ENCODE measurements around the gene RSBN1L.
"Not testable (repeated sequence)": the region's sequence is repeated elsewhere in the genome, so short reads cannot be mapped to it uniquely, and the experiment has no call there.

The RSBN1L gene

DNA sequence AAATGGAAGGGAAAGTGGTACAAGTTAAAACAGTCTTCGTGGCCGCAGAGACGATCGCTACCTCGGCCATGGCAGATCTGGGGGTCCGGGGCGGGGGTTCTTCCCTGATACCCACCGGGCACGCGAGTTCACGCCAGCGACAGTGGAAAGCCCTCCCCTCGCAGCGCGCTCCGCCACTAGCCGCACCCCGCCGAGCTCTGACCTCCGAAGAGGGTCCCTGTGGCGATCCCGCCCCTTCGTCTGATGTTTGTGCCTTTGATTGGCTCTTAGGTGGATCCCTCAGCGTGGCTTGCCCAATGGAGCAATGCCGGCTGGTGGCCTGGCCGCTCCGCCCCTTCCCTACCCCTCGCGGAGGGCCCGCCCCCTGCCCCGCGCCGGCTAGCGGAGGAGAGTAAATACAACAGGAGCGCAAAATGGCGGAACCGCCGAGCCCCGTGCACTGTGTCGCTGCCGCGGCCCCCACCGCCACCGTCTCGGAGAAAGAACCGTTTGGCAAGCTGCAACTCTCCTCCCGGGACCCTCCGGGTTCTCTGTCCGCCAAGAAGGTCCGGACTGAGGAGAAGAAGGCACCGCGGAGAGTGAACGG, at the start of gene RSBN1L:
RSBN1L (plus strand) TSS at position 403 of the 586 bp plus-strand sequence; CDS start at position 414, 11 bp downstream.
- DNase-seq (ENCODE audit: low read depth, low spot score), result peak; percentile 91

DNA sequence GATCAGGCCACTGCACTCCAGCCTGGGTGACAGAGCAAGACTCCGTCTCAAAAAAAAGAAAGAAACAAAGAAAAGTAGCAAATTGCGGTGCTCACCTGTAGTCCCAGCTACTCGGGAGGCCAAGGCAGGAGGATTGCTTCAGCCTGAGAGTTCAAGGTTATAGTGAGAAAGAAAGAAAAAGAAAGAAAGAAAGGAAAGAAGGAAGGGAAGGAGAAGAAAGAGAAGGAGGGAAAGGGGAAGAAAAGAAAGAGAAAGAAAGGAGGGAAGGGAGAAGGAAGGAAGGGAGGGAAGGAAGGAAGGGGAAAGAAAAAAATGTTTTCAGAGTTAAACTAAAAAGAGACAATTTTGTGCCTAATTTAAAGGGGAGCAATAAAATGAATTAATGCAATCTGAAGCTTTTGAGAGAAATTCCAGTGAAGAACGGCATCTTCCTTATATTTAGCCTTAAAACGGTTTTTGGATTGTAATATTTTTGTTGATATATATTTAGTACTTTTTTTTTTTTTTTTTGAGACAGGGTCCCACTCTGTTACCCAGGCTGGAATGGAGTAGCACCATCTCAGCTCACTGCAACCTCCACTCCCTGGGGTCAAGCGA, 47.4 kb upstream of the RSBN1L start:
- DNase-seq (ENCODE audit: low read depth, low spot score), result no peak

DNA sequence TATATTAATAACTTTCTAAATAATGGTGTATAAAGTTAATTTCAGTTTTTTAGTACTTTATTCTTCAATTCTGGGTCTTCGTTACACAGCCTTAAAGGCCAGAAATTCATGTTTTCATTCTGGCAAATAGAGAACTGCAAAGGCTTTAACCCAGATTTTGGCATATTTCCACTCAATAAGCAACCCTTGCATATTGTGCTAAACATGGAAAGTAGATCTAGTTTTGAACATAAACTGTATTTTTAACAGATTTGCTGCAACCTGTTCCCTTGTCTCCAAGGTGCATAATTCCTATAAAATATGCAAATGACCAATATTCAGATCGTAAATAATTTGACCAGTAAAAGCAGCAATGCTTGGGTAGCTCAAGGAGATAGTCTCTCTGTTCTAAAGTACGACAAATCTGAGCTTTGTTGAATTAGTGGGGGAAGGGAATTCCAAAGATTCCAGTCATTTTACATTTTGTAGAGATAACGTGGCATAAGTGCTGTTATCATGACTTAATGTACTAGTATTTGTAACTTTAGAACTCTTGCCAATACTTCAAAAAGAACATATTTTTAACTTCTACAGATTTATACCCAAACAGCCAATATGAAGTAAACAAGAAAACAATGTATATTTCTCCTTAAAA, 46.4 kb upstream of the RSBN1L start:
- DNase-seq (ENCODE audit: low read depth, low spot score), result no peak

DNA sequence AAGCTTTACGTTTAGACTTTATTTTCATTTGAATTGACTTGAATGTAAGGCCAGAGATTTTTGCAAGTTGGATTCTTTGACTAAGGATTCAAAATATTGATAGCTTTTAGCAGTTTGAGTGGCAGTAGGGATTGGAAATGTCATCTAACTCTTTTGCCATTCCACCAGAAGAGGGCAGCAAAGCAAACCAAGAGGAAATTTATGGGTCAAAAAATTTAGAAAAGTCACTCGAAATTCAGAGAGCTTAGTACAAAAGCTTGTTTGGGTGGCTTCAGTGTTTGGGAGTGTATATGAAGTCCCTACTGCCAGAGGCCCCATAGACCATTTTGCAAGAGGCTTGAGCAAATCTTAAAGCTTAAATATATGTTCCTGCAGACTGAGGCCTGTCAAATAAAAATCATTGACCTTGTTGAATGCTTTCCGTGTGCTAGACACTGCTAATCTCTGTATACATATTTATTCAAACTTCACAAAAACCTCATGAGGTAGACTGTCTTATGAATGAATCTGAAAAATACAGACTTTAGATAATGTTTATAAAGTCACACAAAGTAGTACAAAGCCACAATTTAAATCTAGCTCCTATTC, 44.6 kb upstream of the RSBN1L start:
- DNase-seq (ENCODE audit: low read depth, low spot score), result no peak

DNA sequence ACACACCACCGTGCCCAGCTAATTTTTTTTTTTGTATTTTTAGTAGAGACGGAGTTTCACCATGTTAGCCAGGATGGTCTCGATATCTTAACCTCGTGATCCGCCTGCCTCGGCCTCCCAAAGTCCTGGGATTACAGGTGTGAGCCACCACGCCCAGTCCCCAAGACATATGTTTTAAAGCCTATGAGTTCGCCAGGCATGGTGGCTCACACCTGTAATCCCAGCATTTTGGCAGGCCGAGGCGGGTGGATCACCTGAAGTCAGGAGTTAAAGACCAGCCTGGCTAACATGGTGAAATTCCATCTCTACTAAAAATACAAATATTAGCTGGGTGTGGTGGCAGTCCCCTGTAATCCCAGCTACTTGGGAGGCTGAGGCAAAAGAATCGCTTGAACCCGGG, 43.4 kb upstream of the RSBN1L start:
- DNase-seq (ENCODE audit: low read depth, low spot score), result not testable (repeated sequence)

DNA sequence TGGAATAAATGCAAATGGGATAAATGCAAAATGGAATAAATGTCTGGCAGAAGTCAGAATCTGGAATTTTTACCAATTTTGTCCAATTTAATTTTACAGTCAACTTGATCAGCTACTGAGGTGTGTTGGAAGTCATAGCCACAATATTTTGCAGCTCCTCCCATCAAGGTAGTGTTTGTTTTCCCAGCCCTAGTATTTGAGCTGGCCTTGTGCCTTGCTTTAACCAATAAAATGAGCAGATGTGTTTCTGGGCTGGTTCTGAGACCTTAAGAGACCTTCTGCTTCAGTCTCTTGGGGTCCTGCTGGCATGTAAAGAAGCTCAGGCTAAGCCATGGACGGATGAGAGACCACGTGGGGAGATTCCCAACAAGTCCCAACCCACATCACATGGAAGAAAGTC, 42.7 kb upstream of the RSBN1L start:
- DNase-seq (ENCODE audit: low read depth, low spot score), result no peak

DNA sequence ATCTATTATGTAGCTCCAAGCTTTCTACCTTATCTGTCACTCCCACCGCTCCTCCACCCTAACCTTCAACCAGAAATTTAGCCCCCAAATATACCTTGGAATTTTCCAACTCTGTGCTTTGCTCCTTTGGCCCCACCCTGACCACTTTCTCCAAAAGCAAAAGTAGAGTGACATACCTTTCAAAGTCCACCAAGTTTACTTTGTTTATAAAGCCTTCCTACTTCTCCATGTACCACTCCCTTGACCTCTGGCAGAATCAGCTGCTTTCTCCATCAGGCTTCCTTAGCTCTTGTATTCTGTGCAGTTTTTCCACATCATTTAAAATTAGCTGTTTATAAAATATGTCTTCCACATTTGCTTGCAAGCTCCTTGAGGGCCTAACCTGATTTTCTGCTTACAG, 40.9 kb upstream of the RSBN1L start:
- no peak for DNase-seq (ENCODE audit: low read depth, low spot score)

DNA sequence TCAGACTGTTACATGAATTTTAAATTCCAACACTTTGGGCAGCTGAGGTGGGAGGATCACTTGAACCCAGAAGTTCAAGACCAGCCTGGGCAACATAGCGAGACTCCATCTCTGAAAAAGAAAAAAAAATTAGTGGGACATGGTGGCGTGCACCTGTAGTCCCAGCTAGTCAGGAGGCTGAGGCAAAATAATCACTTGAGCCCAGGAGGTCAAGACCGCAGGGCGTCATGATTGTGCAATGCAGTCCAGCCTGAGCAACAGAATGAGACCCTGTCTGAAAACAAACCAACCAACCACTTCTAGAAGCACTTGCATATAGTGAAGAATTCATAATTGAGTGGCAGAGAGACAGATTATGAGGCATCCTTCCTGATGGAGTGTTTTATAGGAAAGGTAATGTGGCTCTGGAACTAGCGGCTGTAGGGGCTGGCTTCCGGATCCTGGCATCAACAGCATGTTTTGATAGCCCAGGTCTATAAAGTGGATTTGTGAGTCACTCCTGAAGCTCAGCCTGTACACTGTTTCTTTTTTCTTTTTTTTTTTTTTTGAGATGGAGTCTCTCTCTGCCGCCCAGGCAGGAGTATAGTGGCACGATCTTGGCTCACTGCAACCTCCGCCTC, 40.3 kb upstream of the RSBN1L start:
- no peak for DNase-seq (ENCODE audit: low read depth, low spot score)

DNA sequence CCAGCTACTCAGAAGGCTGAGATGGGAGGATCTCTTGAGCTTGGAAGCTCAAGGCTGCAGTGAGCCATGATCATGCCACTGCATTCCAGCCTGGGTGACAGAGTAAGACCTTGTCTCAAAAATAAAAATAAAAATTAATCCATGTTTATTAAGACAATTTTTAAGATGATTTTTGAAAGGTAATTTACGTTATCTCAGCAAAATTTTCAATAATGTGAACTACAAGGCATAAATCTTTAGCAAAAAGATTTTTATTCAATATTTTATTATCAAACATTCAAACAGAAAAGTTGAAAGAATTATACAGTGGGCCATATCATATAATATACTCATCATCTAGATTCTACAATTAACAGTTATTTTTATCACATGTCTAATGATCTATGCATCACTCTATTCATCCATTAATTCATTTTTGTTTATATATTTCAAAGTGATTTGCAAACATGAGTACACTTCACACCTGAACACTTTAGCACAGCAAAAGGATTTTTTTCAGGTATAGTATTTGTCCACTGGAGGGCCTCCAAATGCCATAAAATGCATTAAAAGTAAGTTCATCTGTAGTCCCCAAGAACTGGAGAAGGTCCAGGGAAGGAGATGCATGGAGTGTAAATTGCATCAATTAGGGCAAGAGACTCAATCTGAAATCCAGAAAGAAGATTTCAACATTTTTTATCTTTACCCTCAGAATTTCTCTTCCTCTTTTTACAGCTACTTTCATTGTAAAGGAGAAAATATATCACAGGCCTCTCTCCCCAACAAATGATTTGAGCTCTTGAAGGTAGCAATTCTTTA, 38.6 kb upstream of the RSBN1L start:
- DNase-seq (ENCODE audit: low read depth, low spot score), result no peak

DNA sequence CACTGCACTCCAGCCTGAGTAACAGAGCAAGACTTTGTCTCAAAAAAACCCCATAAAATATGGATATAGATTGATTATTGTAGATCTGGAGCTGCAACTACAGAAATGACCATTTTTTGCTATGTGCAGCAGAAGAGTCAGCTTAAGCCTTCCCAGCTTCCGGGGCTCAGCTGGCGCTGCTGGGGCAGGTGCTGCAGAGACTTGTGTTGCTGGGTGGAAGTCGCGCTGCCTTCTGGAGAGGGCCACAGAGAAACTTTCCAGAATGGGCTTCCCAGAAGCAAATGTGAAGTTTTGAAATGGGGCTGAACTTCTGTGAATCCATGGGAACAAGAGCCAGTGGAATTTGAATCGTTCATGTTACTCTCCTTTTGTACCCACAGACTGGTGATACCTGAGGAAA, 37.3 kb upstream of the RSBN1L start:
- DNase-seq (ENCODE audit: low read depth, low spot score), result no peak

DNA sequence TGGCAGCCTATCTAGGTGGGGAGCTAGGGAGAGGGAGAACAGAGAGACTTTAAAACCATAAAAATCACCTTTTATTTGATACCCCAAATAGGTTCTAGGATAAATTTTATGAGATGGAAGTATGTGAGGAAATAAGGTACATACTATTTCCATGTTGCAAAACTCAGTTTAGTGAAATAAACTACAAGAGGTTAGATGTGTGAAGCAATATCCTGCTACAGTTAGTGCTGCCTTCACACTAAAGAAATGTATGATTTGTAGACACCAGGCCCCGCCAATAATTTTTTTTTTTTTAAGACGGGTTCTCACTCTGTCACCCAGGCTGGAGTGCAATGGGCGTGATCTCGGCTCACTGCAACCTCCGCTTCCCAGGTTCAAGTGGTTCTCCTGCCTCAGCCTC, 34.4 kb upstream of the RSBN1L start:
- DNase-seq (ENCODE audit: low read depth, low spot score), result no peak

DNA sequence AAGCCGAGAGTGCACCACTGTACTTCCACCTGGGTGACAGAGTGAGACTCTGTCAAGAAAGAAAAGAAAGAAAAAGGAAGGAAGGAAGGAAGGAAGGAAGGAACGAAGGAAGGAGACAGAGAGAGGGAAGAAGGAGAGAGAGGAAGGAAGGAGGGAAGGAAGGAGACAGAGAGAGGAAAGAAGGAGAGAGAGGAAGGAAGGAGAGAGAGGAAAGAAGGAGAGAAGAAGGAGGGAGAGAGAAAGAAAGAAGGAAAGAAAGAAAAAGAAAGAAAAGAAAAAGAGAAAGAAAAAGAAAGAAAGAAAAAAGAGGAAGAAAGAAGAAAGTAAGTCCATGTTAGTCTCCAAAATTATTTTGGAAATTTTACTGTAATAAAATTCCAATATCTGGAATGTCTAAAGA, 33.4 kb upstream of the RSBN1L start:
- DNase-seq (ENCODE audit: low read depth, low spot score), result no peak

DNA sequence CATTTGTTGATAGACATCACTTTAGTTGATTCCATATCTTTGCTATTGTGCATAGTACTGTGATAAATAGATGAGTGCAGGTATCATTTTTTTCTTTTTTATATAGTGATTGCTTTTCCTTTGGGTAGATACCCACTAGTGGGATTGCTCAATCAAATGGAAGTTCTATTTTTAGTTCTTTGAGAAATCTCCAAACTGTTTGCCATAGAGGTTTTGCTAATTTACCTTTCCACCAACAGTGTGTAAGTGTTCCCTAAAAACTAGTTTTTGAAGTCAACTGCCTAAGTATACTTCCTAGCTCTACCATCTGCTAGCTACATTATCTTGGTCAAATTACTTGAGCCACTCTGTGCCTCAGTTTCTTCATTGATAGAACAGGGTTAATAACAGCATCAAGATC, 31.5 kb upstream of the RSBN1L start:
- no peak for DNase-seq (ENCODE audit: low read depth, low spot score)

DNA sequence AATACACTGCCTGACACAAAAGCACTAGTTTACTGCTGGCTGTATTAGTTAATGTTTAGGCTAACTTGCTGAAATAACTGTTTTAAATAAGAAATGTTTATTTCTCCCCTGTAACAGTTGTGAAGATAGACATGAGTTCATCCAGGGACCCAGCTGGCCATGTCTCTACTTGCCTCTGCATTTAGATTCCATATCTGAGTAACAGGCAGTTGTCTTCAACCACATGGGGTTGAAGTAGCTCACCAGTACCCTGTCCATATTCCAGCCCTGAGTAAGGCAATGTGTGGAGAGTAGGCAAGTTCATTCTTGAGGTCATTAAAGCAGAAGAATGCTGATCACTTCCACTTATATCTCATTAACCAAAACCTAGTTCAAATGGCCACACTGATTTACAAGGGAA, 31.1 kb upstream of the RSBN1L start:
- DNase-seq (ENCODE audit: low read depth, low spot score), result no peak

DNA sequence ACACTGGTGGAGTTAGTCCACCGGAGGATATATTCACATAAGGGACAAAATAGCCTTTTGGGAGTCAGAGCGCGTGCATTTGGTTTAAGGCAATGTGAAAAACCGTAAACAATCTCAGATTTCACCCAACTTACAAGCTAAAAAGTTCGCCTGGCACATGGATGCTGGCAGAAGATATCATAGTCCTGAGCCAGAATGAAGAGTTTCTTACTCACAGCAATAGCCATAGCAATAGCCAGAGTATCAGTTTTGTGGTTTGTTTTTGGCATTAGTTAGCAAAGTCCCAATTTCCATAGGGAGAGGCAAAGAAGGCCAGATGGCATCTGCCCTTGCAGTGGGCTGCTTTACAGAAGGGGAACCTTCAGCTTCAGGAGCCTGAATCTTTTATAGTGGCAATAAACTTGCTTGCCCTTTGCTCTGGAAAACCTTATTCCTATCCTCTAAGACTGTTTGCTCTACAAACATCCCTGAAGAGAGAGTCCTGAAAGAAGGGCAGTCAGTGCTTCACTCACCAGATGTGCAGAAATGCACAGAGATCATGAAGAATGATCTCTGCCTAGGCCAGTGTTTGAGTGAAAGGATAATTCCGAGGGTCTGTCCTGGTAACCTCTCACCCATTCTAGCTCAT, 28.7 kb upstream of the RSBN1L start:
- no peak for DNase-seq (ENCODE audit: low read depth, low spot score)

DNA sequence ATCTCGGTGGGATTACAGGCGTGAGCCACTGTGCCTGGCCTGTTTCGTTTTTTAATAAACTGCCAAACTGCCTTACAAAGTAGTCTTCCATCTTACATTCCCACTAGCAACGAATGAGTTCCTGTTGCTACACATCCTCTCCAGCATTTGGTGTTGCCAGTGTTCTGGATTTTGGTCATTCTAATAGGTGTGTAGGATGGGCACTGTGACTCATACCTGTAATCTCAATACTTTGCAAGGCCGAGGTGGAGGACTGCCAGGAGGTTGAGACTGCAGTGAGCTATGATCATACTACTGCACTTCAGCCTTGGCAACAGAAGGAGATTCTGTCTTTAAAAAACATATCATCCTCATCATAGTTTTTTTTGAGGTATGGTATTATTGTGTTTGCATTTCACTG, 21.4 kb upstream of the RSBN1L start:
- DNase-seq (ENCODE audit: low read depth, low spot score), result no peak

DNA sequence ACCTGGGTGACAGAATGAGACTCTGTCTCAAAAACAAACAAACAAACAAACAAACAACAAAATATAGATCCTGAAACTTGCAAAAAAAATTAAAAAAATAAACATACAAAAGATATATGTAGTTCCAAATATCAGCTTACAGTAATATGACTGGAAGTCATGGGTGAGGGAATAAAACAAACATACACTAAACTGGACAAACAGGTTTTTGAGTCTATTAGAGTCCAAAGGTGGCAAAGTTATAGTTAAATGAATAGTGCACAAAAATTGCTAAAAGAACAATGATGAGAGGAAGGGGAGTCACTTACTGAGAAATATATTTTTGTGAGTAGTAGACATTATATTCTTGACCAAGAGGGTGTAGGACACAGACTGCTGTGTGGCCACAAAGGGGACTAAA, 16.7 kb upstream of the RSBN1L start:
- no peak for DNase-seq (ENCODE audit: low read depth, low spot score)

DNA sequence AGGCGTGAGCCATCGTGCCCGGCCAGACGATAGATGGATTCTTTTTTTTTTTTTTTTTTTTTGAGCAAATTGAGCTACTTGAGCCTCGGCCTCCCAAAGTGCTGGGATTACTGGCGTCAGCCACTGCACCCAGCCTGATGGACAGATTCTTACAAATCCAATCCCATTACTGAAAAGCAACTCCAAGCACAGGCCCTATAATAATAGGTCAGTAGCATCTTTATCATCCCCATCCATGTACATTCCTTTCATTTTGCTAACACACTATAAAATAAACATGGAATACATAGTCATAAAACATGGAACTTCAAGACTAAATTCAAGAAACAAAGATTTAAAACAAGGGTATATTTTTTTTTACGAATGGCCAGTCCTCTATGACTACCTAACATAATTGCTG, 16.0 kb upstream of the RSBN1L start:
- no peak for DNase-seq (ENCODE audit: low read depth, low spot score)

DNA sequence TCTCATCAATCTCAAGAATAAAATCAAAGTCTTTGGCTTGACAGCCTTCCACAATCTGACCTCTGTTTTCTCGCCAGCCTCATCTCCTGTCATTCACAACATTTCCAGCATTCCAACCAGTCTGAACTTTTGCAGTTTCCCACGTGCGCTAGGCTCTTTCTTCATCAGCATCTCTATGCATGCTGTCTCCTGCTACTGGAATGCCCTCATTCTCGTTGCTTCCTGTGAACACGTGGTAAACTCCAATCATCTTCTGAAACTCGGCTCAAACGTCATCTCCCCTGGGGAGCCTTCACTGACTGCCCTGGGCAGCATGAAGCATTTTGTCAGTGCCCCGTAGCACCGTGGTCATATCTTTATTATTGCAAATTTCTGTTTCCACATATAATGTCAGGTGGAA, 12.2 kb upstream of the RSBN1L start:
- DNase-seq (ENCODE audit: low read depth, low spot score), result peak; percentile 85

DNA sequence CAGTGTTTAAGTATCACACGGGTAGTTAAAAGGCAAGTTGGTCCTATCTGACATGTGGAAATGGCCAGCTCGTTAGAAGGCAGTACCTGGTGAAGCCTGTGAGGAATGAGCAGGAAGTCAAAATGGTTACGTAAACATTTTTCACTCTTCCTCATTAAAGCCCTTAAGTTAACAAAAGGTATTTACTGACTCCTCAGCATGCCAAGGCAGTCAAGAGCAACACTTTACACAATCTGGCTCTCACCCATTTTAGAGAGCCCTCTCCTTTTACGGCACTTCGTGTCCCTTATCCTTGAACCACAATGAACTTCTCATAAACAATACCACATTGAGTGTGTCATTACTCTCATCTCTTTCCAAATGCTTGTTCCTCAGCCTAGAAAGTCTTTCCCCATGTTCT, 11.0 kb upstream of the RSBN1L start:
- DNase-seq (ENCODE audit: low read depth, low spot score), result no peak

DNA sequence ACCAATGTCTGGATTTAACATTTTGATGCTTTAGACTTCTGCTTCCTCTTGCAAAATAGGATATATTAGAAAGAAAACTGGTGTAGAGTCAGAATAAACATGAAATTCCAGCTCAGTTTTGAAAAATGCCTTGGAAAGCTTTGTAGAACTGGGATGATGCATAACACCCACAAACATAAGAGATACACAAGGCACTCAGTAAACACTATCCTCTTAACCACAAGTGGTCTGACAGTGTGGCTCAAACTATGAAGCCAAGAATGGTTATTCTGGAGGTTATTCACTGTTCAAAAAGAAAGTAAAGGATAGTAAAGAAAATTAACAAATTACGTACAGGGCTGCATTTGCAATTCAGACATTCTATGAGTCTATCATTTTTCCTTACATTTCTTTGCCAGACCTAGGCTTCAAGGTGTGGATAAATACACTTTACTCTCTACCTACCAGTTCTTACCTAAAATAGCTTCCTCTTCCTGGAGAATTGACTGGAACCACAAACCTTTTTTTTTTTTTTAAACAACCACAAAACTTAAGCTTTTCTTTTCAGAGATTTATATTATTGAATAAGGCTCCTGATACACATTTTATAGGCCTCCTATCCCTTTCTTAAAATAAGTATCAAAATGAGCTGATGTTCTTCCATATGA, 9.0 kb upstream of the RSBN1L start:
- DNase-seq (ENCODE audit: low read depth, low spot score), result no peak
